Naive thymus-derived CD4-positive, alpha-beta T cell (primary cell): Measurements from ENCODE around the gene CCDC88B. TPM values are rescaled to one million over a fixed set of nuclear protein-coding genes. Genes with fewer than 3 reads are reported as not detected.

Source experiments
- ATAC-seq: fragments of 150-1000 bp; cut with Tn5 transposase; 2 replicates; pipeline ENCODE4 v1.10.0; 2021; ENCODE audit warnings: mild to moderate bottlenecking, moderate library complexity
- CTCF ChIA-PET: fragments of 350-600 bp; sonication (Branson Sonifier 250); formaldehyde crosslinking; loops from one replicate; lab custom pipeline; 2021; ENCODE audit warnings: antibody characterized with exemption; lab: Charles Lee
- POLR2A ChIA-PET: fragments of 350-600 bp; sonication (Branson Sonifier 250); formaldehyde crosslinking; loops from one replicate; lab custom pipeline; 2021; ENCODE audit warnings: antibody characterized with exemption, inconsistent platforms; lab: Charles Lee
- DNase-seq, 9 donors: peaks; one replicate each; pipeline versions ENCODE4 v3.0.0 to v3.0.0-alpha.2; 2020 to 2022; ENCODE audit warnings: mixed read lengths in 1 of 9
- H3K27ac ChIP-seq: one replicate; pipeline ENCODE4 v1.7.0; 2013; ENCODE audit warnings: mild to moderate bottlenecking, low read depth, low read length, moderate library complexity
- H3K27me3 ChIP-seq, 2 donors: one replicate each; pipeline ENCODE4 v1.7.0; 2013; ENCODE audit warnings: low read length in 2 of 2, mild to moderate bottlenecking in 2 of 2, moderate library complexity in 2 of 2; ENCODE audit not compliant: control insufficient read depth in 2 of 2, insufficient read depth in 2 of 2
- H3K36me3 ChIP-seq, 3 experiments: 1 replicate in 2 of 3; 2 replicates in 1 of 3; pipeline ENCODE4 v1.7.0; 2013; ENCODE audit warnings: low read length in 3 of 3, mild to moderate bottlenecking in 3 of 3, moderate library complexity in 1 of 3; ENCODE audit not compliant: insufficient read depth in 3 of 3, control insufficient read depth in 2 of 3
- H3K4me1 ChIP-seq, 2 donors: one replicate each; pipeline ENCODE4 v1.7.0; 2013; ENCODE audit warnings: low read length in 2 of 2, mild to moderate bottlenecking in 2 of 2, moderate library complexity in 1 of 2; ENCODE audit not compliant: control insufficient read depth in 2 of 2, insufficient read depth in 2 of 2
- H3K4me3 ChIP-seq: 2 replicates; pipeline ENCODE4 v1.7.0; 2013; ENCODE audit warnings: mild to moderate bottlenecking, low read length
- H3K9me3 ChIP-seq, 3 experiments: 1 replicate in 2 of 3; 2 replicates in 1 of 3; pipeline ENCODE4 v1.7.0; 2013; ENCODE audit warnings: low read length in 3 of 3; ENCODE audit not compliant: control insufficient read depth in 2 of 3
- H3K27ac Mint-ChIP-seq, 9 donors: one replicate each; pipeline ENCODE4 v1.8.0; 2020 to 2022; ENCODE audit warnings: mixed read lengths in 9 of 9, mild to moderate bottlenecking in 8 of 9, moderate library complexity in 5 of 9, inconsistent platforms in 2 of 9
- H3K27me3 Mint-ChIP-seq, 5 donors: one replicate each; pipeline ENCODE4 v1.8.0; 2021 to 2022; ENCODE audit warnings: mixed read lengths in 5 of 5, mild to moderate bottlenecking in 1 of 5
- H3K36me3 Mint-ChIP-seq, 5 donors: one replicate each; pipeline ENCODE4 v1.8.0; 2020 to 2022; ENCODE audit warnings: mixed read lengths in 5 of 5, mild to moderate bottlenecking in 3 of 5, inconsistent platforms in 1 of 5
- H3K4me1 Mint-ChIP-seq, 7 donors: one replicate each; pipeline ENCODE4 v1.8.0; 2020 to 2022; ENCODE audit warnings: mixed read lengths in 7 of 7, mild to moderate bottlenecking in 3 of 7, inconsistent platforms in 1 of 7
- H3K4me3 Mint-ChIP-seq, 10 donors: one replicate each; pipeline ENCODE4 v1.8.0; 2020 to 2022; ENCODE audit warnings: mild to moderate bottlenecking in 10 of 10, mixed read lengths in 10 of 10, moderate library complexity in 6 of 10, inconsistent platforms in 2 of 10
- H3K9me3 Mint-ChIP-seq, 11 donors: one replicate each; pipeline ENCODE4 v1.8.0; 2020 to 2022; ENCODE audit warnings: mixed read lengths in 11 of 11, mild to moderate bottlenecking in 4 of 11, inconsistent platforms in 1 of 11, moderate library complexity in 1 of 11
- intact Hi-C, 2 donors: fragments of 100-400 bp; cut with micrococcal nuclease; formaldehyde crosslinking; loops; one replicate each; pipeline ENCODE4 v1.15.1; 2023
- polyA plus RNA-seq, 2 donors: library from polyadenylated mRNA; unstranded; fragments of 300-500 nt; fragmentation: Illumina TruSeq; gene quantifications; one replicate each; pipeline ENCODE4 v1.2.3, GENCODE V29; 2021
- total RNA-seq, 6 experiments: library from RNA in 5 of 6; stranded (reverse) in 5 of 6; gene quantifications; 1 replicate in 5 of 6; 2 replicates in 1 of 6; pipeline ENCODE4 v1.2.3 and lab custom pipeline; 2021 to 2026

CCDC88B gene
- total and polyA plus RNA-seq, 7 experiments from 2014 or later, result 12.8 to 182 (median 74.3) TPM

DNA sequence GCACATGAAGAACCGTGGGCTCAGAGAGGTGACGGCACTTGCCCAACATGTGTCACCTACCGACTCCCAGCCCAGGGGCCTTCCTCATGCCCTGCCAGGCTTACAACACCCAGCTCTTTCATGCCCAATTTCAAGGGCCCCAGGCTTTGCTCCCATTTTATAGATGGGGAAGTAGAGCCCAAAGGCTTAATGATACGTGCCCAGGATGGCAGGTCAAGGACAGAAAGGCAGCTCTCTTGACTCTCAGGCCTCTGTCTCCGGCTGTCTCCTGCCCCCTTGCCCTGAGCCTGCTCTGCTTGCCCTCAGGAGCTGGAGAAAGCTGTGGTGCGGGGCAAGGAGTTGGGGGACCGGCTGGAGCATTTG lies 9.0 kb downstream of the CCDC88B start:
- intact Hi-C loops, result no loop called here
- Mint-ChIP-seq H3K36me3 (peaks cover 0 to 8% (median 5%) of the 10 kb centered on the region in 5 donors), H3K4me3 (no peak overlapping the region), H3K27ac (no peak overlapping the region), H3K9me3 (no peaks in the 10 kb centered on the region), H3K4me1 (peaks cover 4 to 12% (median 5%) of the 10 kb centered on the region in 7 donors), H3K27me3 (no peaks in the 10 kb centered on the region)
- Histone ChIP-seq H3K36me3 (peaks cover 0 to 59% (median 9%) of the 10 kb centered on the region in 3 experiments), H3K27ac (no peak overlapping the region), H3K9me3 (no peaks in the 10 kb centered on the region), H3K4me1 (no peaks in the 10 kb centered on the region), H3K4me3 (no peak overlapping the region), H3K27me3 (no peaks in the 10 kb centered on the region)
- CTCF ChIA-PET, result no interaction called here
- no peak for DNase-seq
- POLR2A ChIA-PET, result interaction anchor here (1.2 kb wide), 1 partner anchor 10 kb away, joined by 3 read pairs; no protein-coding TSS in a partner anchor
- ATAC-seq, result no peak

DNA sequence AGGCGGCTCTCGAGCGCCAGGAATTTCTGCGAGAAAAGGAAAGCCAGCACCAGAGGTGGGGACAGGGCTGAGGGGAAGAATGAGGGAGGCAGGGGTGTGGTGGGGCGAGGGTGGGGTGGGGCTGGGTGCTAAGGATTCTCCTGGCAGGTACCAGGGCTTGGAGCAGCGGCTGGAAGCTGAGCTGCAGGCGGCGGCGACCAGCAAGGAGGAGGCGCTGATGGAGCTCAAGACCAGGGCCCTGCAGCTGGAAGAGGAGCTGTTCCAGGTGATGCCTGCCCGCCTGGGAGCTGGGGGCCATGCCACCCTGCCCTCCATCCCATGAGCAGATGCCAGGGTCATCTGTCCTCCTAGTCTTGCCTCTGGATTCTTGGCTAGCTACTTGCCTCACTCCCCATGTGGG lies 9.4 kb downstream of the CCDC88B start:
- H3K4me1 Mint-ChIP-seq, result peaks cover 4 to 12% (median 5%) of the 10 kb centered on the region in 7 donors
- H3K36me3 ChIP-seq, result peaks cover 0 to 55% (median 5%) of the 10 kb centered on the region in 3 experiments
- no peaks in the 10 kb centered on the region for H3K9me3 ChIP-seq
- no peaks in the 10 kb centered on the region for H3K27me3 Mint-ChIP-seq
- H3K27ac Mint-ChIP-seq, result no peak overlapping the region
- no peak overlapping the region for H3K27ac ChIP-seq
- H3K36me3 Mint-ChIP-seq, result peaks cover 0 to 8% (median 5%) of the 10 kb centered on the region in 5 donors
- ChIA-PET CTCF (no interaction called here), POLR2A (interaction anchor here (1.2 kb wide), 1 partner anchor 10 kb away, joined by 3 read pairs; no protein-coding TSS in a partner anchor)
- no peaks in the 10 kb centered on the region for H3K4me1 ChIP-seq
- ATAC-seq (no peak), DNase-seq (no peak)
- H3K9me3 Mint-ChIP-seq, result no peaks in the 10 kb centered on the region
- intact Hi-C loops, result no loop called here
- no peak overlapping the region for H3K4me3 Mint-ChIP-seq
- no peaks in the 10 kb centered on the region for H3K27me3 ChIP-seq
- no peak overlapping the region for H3K4me3 ChIP-seq

DNA sequence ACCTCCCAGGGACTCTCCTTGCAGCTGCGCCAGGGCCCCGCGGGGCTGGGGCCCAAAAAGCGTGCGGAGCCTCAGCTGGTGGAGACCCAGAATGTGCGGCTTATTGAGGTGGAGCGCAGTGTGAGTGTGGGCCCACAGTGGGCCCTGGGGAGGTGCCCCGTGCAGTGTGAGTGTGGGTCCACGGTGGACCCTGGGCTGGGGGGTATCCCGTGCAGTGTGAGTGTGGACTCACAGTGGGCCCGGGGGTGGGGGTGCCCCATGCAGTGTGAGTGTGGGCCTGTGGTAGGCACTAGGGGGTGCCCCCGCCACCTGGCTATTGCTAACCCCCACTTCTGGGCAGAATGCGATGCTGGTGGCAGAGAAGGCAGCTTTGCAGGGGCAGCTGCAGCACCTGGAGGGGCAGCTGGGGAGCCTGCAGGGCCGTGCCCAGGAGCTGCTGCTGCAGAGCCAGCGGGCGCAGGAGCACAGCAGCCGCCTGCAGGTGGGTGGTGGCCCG lies 11.2 kb downstream of the CCDC88B start:
- Histone ChIP-seq H3K9me3 (no peaks in the 10 kb centered on the region), H3K27ac (no peak overlapping the region), H3K4me3 (no peak overlapping the region), H3K4me1 (no peaks in the 10 kb centered on the region), H3K36me3 (peaks cover 0 to 52% (median 3%) of the 10 kb centered on the region in 3 experiments), H3K27me3 (no peaks in the 10 kb centered on the region)
- DNase-seq (no peak), ATAC-seq (no peak)
- H3K4me3 Mint-ChIP-seq, result no peak overlapping the region
- H3K27me3 Mint-ChIP-seq, result no peaks in the 10 kb centered on the region
- no peaks in the 10 kb centered on the region for H3K9me3 Mint-ChIP-seq
- intact Hi-C loops, result no loop called here
- H3K36me3 Mint-ChIP-seq, result no peaks in the 10 kb centered on the region
- ChIA-PET POLR2A (interaction anchor here (0.6 kb wide), 2 partner anchors 42 to 144 kb away, joined by 3 read pairs; no protein-coding TSS in a partner anchor), CTCF (no interaction called here)
- no peak overlapping the region for H3K27ac Mint-ChIP-seq
- peaks cover 0 to 8% (median 0%) of the 10 kb centered on the region in 7 donors for H3K4me1 Mint-ChIP-seq

DNA sequence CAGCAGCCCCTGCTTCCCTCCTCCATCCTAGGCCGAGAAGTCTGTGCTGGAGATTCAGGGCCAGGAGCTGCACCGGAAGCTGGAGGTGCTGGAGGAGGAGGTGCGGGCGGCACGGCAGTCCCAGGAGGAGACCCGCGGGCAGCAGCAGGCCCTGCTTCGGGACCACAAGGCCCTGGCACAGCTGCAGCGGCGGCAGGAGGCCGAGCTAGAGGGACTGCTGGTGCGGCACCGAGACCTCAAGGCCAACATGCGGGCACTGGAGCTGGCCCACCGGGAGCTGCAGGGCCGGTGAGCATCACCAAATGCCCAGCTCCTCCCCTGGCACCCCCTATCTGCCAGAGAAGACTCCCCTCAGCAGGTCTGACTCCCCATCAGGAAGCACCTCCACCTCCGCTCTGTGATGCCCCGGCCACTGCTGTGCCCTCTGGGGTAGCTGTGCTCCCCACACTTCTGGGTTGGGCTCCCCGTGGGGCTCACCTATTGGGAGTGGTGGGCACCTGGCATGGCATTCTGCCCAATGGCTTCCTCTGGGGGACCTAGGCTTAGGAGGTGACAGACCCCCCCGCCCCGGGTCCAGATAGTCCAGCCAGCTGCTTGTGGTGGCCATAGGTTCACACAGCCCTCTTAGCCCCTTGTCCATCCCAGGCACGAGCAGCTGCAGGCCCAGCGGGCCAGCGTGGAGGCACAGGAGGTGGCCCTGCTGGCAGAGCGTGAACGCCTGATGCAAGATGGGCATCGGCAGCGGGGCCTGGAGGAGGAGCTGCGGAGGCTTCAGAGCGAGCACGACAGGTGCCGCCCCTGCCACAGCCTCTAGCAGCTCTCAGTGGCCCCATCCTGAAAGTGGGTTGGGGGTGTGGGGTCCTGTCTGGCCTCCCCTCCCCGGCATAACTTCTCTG lies 12.3 kb downstream of the CCDC88B start:
- intact Hi-C loops, result no loop called here
- peaks cover 5 to 13% (median 6%) of the 10 kb centered on the region in 7 donors for H3K4me1 Mint-ChIP-seq
- Histone ChIP-seq H3K4me3 (no peak overlapping the region), H3K36me3 (peaks cover 0 to 52% (median 3%) of the 10 kb centered on the region in 3 experiments), H3K9me3 (no peaks in the 10 kb centered on the region), H3K4me1 (peaks cover 0 to under 1% of the 10 kb centered on the region in 2 donors), H3K27me3 (no peaks in the 10 kb centered on the region), H3K27ac (no peak overlapping the region)
- CTCF ChIA-PET, result interaction anchor here (0.5 to 3.5 kb wide), 4 partner anchors 35 to 1711 kb away, joined by 3 to 18 read pairs (median 4); partner anchors contain the start of genes PRDX5 and TRMT112
- H3K27me3 Mint-ChIP-seq, result no peaks in the 10 kb centered on the region
- DNase-seq (no peak), ATAC-seq (no peak)
- POLR2A ChIA-PET, result no interaction called here
- H3K9me3 Mint-ChIP-seq, result no peaks in the 10 kb centered on the region
- no peak overlapping the region for H3K4me3 Mint-ChIP-seq
- no peak overlapping the region for H3K27ac Mint-ChIP-seq
- H3K36me3 Mint-ChIP-seq, result peaks cover 0 to 3% (median 0%) of the 10 kb centered on the region in 5 donors

DNA sequence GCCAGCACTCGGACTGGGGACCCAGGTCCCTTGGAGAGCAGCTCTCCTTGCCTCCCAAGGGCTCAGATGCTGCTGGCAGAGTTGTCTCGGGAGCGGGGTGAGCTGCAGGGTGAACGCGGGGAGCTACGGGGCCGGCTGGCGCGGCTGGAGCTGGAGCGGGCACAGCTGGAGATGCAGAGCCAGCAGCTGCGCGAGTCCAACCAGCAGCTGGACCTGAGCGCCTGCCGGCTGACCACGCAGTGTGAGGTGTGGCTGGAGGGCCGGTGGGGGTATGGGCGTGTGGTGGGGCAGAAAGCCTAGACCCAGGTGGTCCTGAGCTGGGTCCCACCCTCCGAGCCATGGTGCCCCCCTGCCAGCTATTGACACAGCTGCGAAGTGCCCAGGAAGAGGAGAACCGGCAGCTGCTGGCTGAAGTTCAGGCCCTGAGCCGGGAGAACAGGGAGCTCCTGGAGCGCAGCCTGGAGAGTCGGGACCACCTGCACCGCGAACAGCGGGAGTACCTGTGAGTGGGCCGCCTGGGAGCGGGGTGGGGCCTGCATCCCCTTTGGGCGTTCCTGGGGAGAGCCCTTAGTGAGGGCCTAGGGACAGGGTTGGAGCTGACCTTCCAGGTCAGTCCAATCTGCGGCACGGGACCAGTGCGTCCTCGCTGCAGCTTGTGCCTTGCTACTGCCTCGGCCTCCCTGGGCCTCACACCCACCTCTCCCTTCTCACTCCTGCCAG lies 13.2 kb downstream of the CCDC88B start:
- no peaks in the 10 kb centered on the region for H3K27me3 ChIP-seq
- Mint-ChIP-seq H3K9me3 (no peaks in the 10 kb centered on the region), H3K4me1 (peaks cover 5 to 20% (median 13%) of the 10 kb centered on the region in 7 donors), H3K27me3 (no peaks in the 10 kb centered on the region), H3K27ac (no peak overlapping the region), H3K36me3 (peaks cover 0 to 3% (median 0%) of the 10 kb centered on the region in 5 donors), H3K4me3 (no peak overlapping the region)
- CTCF ChIA-PET, result interaction anchor here (0.5 to 3.5 kb wide), 5 partner anchors 36 to 1712 kb away, joined by 3 to 18 read pairs (median 3); partner anchors contain the start of genes PRDX5 and TRMT112
- peaks cover 0 to 51% (median 3%) of the 10 kb centered on the region in 3 experiments for H3K36me3 ChIP-seq
- no peak overlapping the region for H3K4me3 ChIP-seq
- no peaks in the 10 kb centered on the region for H3K9me3 ChIP-seq
- intact Hi-C loops, result no loop called here
- ATAC-seq (no peak), DNase-seq (no peak)
- H3K27ac ChIP-seq, result no peak overlapping the region
- peaks cover 0 to 9% of the 10 kb centered on the region in 2 donors for H3K4me1 ChIP-seq
- POLR2A ChIA-PET, result interaction anchor here (0.7 kb wide), 1 partner anchor 36 kb away, joined by 3 read pairs; the partner anchor contains the start of genes PRDX5 and TRMT112
